Pons (tissue), 1 donor: Measurements from ENCODE around the gene SP3.

ENCODE experiments used
- DNase-seq: peaks from one replicate; pipeline ENCODE4 v3.0.0-alpha.2; 2016; ENCODE audit warnings: low spot score

SP3 gene

DNA sequence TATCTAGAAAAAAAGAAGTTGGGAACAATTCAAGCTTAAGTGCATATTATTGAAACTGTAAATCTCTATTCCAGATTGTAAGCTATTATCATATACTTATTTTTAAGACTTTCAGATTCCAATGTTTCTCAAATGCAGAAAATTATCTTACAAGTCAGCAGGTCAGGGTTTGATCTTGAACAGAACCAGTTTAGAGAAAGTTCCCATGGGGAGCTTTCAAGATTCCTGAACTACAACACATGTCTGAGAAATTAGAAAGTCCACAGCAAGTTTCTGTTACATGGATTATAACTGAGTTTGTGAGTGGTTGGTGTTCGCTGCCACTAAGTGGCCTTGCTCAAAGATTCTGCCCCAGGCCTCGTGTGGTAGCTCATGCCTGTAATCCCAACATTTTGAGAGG is 31.6 kb upstream of the SP3 start:
- DNase-seq, result no peak

DNA sequence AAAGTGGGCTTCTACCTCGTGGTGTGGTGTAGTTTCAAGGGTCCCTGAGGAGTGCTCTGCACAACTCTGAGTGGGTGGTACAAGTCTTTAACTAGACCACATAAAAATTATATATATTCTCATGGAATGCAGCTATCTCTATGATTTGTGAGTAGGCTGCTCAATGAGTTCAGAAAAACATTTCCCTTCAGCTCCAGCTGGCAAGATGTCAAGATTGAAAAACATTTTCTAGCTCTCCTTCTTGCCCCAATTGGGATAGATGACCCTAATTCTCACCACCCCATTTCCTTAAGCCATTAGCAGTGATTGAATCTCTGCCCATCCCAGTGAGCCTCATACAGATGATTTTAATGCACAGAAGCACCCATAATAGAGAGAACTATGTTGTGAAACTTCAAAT is 28.3 kb upstream of the SP3 start:
- no peak for DNase-seq

DNA sequence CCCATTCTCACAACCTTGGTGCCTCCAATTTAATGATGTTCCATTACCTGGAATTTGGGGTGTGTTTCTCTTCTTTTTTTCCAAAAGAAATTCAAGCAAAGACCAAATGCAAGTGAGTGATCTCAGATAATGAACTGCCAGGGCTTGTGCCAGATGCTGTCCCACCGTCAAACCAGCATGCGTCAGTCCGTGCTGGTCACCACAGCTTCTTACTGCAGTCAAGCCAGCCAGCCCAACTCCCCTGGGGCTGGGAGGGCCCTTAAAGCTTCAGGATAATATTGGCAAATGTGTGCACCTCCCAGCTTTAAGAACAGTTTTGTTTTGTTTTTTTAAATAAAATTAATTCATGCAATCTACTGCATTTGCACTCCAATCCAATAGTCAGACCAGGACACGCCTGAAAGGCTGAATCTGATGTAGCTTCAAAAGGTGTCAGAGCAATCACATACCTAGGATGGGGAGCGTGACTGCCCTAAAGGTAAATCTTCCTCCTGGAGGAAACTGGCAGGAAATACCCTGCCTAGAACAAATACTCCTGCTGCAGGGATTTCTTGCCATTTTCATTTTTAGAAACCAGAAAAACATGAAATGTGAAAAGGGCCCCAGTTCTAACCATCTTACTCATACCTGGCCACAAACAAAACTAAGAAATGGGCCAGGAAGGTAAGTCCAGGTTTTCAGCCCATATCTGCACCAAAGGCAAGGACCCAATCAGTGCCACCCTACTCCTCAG is 26.8 kb upstream of the SP3 start:
- DNase-seq, result no peak

DNA sequence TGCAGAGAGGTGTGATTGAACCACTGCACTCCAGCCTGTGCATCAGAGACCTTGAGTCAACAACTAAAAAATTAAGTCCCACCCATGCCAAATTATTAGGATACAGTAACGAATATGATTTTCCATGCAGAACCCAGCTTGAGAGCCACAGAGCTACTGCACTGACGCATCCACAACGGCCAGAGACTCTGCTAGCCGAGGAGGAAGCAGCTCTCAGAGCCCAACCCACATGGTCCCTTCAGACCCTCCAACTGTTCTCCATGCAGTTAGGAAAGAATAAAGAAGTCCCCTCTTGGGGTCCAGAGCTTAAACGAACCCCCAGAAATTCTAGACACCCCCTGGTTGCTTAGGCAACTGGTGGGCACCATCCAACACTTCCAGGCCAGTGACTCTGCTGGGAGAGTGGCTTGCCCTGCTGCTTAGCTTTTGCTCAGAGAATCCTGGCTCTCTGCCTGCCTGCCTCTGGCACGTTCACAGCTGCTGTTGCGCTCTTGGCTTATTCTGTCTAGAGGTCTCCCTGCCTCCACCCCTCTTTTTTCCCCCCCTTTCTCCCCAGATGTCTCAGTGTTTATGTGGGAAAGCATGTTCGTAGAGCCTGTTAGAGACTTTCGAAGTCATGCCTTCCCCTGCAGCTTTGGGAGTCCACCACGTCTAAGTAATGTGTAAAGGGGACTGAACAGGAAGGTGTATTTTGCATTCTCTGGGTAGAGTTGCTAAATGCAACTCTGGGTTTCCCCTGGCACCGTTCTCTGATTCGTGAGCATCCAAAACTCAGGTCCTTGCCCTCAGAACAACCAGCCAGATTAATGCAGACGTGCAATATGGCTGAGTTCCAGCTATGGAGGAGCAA is 26.0 kb upstream of the SP3 start:
- no peak for DNase-seq

- no peak for DNase-seq
Measured at GRCh38 chr2:173990245-173990644, 25.1 kb upstream of the SP3 start.

- no peak for DNase-seq
Measured at GRCh38 chr2:173989884-173990215, 24.7 kb upstream of the SP3 start.

DNA sequence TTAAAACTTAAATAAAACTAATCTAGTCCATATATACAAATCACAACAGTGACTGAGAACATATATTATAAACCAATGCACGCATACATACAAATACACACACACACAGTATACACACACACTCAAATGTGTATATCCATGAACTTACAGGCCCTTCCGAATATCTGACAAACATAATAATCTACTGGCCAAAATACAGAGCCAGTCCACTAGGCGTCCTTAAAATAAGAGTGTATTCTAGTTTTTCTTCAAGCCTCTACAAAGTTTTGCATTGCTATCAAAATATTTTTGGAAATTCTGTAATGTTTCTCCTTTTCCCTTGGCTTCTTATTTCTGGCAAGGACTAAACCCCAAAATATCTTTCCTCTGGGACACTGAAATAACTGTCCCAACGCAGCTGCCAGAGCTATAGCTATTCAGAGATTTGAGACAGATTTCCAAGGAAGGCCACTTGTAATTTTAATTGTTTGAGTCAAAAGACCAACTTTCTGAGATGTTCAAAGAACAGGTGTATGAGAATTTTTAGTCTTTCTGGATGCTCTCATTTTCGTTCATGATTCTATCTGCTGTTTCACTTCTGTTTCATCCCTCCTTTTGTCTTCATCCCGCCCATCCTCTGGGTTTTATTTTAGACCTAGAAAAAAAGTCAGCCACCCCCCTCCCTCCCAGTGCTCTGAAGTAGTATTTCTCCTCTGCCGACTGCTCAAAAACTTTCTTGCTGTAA is 24.1 kb upstream of the SP3 start:
- DNase-seq, result no peak

GRCh38 chr2:173986805-173987204 is 21.6 kb upstream of the SP3 start:
- no peak for DNase-seq

DNA sequence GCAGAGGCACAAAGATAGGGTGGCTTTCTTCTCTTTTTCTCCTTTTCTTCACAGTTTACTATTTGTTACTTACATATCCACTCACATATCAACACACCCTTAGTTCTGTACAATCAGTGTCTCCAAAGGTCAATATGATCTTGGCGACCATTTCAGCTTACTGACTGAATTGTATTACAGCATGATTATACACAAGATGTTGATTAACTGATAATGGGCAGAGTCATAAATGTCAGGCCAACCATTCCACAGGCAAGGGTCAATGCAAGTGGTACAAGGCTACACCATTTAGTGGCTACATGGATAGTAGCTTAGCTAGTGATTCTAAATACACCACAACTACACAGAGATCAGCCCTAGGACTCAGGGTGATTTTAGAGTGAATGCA is 20.4 kb upstream of the SP3 start:
- DNase-seq, result no peak

DNA sequence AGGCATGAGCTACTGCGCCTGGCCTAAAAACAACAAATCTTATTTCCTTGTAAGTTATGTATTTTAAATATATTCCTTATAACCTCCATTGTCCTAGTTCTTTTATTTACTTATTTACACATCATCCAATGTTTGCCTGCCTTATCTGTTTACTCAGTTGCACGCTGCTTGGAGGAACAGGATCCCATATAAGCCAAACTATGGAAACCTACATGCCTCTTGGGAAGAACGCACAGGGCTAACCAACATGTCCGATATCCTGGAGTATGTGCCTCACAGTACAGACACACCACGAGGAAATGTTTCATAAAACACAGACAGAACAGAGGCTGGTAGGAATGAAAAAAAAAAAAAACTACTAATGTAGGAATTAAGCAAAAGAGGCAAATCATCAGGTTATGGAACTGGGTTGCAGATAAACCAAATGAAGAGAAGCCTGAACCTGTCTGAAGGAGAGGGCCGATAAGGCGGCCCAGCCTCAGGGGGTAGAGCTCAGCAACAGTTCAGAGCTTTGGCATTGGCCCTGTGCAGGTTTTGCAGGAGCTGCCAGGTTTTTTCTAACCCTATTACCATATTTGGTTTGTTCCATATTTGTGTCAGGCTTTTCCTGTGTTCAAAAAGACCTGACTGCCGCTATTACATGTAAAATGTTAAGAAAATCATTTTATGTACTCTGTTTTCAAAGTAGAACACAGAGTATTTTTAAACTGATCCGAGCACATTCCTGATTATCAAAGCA is 19.9 kb upstream of the SP3 start:
- no peak for DNase-seq

DNA sequence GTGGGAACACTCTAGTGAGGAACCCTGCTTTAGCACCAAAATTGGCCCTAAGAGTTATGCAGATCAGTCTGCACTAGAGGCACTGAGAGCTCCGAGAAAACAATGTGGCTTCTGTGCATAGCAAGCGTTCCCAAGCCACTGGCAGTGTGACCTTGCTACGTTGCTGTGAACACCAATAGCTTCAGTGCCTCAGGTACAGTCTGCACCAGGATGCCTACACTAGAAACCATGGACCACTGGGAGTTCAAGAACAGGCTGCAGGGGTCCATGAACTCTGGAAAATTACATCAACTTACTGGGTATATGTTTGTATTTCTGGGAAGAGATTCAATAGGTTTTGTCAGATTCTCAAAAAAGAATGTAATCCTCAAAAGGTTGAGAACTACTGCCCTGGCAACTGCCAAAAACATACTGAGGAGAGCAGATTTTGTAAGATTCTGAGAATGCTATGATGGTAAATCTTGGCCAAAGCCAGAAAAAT is 18.3 kb upstream of the SP3 start:
- DNase-seq, result peak; percentile 74

GRCh38 chr2:173982918-173983317 is 17.7 kb upstream of the SP3 start:
- DNase-seq, result peak; percentile 59

DNA sequence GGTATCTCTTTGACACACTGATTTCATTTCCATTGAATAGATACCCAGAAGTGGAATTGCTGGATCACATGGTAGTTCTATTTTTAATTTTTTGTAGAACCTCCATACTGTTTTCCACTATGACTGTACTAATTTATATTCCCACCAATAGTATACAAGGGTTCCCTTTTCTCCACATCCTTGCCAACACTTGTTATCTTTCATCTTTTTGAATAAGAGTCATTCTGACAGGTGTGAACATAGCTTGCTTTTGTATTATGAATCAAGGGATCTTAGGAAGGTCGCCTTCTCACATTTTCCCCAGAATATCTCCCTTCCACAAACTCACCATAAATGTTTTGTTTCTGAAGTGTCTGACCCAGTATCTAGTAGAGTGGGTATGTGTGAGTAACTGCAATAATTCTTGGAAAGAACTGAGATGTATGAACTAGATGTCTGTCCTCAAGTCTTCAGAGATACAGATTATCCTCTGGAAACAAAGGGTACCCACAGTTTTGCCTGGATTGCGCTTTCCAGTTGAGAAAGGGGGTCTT is 17.1 kb upstream of the SP3 start:
- no peak for DNase-seq

- DNase-seq, result no peak
Measured at GRCh38 chr2:173981520-173981919, 16.3 kb upstream of the SP3 start.

DNA sequence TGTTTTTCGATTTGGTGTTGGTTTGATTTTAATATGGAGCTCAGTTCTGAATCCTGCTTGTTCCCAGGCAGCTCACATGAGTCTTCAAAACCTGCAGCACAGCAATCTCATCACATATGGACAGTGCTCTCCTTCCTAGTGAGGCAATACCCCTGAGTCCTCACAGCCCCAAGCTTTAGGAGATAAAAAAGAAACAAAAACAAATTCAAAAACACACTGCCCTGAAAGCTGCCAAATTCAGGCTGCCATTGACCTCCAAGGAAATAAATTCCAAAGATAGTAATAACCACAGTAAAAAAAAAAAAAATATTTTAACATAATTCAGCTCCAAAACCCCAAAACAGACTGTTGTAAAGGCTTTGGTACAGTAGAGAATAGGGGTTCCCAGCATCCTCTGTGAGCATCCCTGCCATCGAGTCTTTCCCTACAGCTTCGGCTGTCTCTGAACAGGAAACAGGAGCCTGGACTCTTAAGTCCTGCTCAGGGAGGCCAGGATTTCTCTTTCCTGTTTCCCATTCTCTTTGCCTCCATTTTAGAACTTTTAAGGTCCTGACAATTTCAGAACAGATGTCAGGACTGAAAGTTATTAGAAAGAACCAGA is 14.7 kb upstream of the SP3 start:
- no peak for DNase-seq

- no peak for DNase-seq
Measured at GRCh38 chr2:173978447-173978846, 13.3 kb upstream of the SP3 start.

GRCh38 chr2:173972636-173973035 is 7.5 kb upstream of the SP3 start:
- no peak for DNase-seq

- DNase-seq, result no peak
Measured at GRCh38 chr2:173972165-173972564, 7.0 kb upstream of the SP3 start.

DNA sequence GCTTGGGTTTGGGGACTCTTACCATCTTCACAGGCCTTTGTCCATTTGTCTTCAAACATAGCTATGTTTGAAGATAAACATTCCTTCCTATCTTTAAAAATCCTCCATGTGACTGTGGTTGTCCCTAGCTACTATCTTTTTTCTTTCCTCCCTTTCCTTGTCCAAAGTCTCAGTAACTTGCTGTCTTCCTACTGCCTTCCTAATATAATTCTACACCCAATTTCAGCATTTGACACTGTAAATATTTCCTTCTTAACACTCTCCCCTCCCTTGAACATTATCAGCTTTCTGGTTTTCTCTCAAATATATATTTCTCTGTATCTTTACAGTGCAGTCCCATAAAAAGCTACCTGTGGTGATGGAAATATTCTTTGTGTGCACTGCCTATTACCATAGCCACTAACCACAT is 5.3 kb upstream of the SP3 start:
- DNase-seq, result no peak

DNA sequence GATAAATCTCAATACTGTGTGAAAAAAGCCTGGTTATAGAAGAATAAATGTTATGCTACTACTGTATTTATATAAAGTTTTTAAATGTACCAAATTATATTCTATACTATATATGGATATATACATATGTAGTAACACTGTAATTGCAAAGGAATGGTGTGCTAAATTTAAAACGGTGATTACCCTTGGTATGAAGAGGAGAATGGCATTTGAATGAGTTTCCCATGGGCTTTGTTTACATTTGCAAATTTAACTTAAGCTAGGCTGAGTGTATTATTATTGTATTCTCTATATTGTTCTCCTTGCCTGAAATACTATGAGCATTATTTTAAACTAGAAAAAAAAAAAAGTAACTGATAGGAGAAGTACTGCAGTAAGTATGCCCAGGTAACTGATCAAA is 4.7 kb upstream of the SP3 start:
- no peak for DNase-seq

DNA sequence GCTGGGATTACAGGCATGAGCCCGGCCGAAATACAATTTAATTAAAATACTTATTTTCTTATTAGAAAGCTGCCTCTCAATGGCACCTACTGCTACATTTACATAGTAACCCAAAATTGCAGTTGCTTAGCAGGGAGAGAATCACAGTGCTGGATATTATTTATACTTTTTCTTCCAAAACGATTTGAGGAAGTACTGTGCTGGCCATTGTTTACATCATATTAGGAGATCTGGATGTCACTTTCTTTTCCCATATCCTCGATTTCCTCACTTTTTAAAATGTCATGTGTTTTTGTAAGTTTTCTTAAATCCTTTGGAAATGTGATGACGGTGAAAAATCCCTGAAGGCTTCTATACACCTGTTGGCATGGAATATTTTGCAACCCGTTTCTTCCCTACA is 3.4 kb upstream of the SP3 start:
- no peak for DNase-seq
